ENCODE data around the gene PIP5K1C. TPM values are rescaled to one million over a fixed set of nuclear protein-coding genes. Genes with fewer than 3 reads are reported as not detected.

The PIP5K1C gene
- total RNA-seq, 1 experiment from 2014 or later = 34.0 TPM

DNA sequence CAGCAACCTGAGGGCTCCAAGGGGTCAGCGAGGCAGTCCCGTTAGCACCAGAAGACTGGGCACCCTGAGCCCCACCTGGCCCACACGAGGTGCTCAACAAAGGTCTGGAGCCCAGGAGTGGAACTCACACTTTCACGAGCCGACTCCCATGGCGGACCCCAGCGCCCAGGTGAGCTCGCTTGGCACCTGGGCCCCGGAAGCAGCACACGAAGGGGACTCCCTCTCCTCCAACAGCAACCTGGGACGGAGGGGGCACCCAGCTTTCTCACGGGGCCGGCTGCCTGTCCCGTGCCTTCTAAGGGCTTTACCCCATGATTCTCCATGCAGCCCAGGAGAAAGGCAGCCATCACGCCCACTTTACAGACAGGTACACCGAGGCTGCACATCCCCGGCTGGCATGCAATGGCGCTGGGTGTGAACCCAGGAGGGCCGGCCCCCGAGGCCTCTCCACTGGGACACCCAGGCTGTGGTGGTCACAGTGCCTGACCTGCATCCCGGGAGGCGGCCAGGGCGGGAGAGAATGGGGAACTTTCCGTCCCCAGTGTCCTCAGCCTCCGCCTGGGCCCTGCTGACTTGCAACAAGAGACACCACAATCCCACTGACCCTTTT lies 5.0 kb downstream of the PIP5K1C start (continued):
- no peak for TF ChIP-seq HMGA2 (CRISPR knock-in tag; IDR thresholded peaks at IDR 0.05)

DNA sequence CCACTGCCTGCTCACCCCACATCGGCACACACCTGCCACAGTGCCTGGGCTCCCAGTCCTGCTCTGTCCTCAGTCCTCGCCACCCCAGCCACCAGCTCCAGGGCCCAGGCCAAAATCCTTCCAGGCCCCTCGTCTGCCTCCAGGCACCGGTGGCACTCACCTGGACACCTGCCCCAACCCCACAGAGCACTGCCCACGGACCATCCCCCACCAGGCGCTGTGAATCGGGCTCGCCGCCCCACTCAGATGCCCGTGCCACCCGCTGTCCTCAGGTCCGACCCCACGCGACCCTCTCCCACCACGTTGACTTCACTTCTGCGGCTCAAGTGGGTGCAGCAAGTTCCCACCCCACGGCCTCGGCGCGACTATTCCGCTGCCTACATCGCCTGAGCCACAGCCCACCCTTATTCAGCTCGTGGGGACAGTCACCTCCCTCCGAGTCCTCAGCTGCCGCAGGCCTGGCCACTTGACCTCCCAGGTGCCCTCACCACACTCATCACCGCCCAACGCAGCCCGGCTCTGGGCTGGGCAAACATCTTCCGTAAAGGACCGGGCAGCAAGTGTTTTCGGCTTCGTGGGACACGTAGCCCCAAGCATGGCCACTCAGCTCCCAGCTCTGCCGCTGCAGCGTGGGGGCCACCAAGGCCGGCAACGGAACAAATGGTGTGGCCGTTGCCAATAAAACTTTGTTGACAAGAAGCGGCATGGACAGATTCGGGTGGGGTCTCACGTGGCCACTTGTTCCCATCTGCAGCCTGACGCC lies 5.7 kb downstream of the PIP5K1C start:
- TF ChIP-seq, protein P1, sequence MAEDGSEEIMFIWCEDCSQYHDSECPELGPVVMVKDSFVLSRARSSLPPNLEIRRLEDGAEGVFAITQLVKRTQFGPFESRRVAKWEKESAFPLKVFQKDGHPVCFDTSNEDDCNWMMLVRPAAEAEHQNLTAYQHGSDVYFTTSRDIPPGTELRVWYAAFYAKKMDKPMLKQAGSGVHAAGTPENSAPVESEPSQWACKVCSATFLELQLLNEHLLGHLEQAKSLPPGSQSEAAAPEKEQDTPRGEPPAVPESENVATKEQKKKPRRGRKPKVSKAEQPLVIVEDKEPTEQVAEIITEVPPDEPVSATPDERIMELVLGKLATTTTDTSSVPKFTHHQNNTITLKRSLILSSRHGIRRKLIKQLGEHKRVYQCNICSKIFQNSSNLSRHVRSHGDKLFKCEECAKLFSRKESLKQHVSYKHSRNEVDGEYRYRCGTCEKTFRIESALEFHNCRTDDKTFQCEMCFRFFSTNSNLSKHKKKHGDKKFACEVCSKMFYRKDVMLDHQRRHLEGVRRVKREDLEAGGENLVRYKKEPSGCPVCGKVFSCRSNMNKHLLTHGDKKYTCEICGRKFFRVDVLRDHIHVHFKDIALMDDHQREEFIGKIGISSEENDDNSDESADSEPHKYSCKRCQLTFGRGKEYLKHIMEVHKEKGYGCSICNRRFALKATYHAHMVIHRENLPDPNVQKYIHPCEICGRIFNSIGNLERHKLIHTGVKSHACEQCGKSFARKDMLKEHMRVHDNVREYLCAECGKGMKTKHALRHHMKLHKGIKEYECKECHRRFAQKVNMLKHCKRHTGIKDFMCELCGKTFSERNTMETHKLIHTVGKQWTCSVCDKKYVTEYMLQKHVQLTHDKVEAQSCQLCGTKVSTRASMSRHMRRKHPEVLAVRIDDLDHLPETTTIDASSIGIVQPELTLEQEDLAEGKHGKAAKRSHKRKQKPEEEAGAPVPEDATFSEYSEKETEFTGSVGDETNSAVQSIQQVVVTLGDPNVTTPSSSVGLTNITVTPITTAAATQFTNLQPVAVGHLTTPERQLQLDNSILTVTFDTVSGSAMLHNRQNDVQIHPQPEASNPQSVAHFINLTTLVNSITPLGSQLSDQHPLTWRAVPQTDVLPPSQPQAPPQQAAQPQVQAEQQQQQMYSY (CRISPR knock-in tag; IDR thresholded peaks at IDR 0.05) = no peak
- TF ChIP-seq HMGA2 (CRISPR knock-in tag; IDR thresholded peaks at IDR 0.05) (no peak), TCF7 (CRISPR knock-in tag; IDR thresholded peaks at IDR 0.05; ENCODE audit: low read depth) (no peak), ESRRA (CRISPR knock-in tag; IDR thresholded peaks at IDR 0.05; ENCODE audit: borderline replicate concordance) (no peak), FOXP1 (CRISPR knock-in tag; IDR thresholded peaks at IDR 0.05; ENCODE audit: borderline replicate concordance) (no peak), FOXJ3 (CRISPR knock-in tag; IDR thresholded peaks at IDR 0.05; ENCODE audit: borderline replicate concordance) (no peak), HMGXB4 (CRISPR knock-in tag; IDR thresholded peaks at IDR 0.05) (no peak), RORB (CRISPR knock-in tag; IDR thresholded peaks at IDR 0.05) (no peak), SP1 (CRISPR knock-in tag; conservative IDR thresholded peaks at IDR 0.05) (no peak), ZNF121 (CRISPR knock-in tag; IDR thresholded peaks at IDR 0.05) (no peak), ZNF317 (CRISPR knock-in tag; IDR thresholded peaks at IDR 0.05; ENCODE audit: borderline replicate concordance, low read depth) (no peak), USF1 (CRISPR knock-in tag; IDR thresholded peaks at IDR 0.05) (no peak)
- TF ChIP-seq, protein P2, sequence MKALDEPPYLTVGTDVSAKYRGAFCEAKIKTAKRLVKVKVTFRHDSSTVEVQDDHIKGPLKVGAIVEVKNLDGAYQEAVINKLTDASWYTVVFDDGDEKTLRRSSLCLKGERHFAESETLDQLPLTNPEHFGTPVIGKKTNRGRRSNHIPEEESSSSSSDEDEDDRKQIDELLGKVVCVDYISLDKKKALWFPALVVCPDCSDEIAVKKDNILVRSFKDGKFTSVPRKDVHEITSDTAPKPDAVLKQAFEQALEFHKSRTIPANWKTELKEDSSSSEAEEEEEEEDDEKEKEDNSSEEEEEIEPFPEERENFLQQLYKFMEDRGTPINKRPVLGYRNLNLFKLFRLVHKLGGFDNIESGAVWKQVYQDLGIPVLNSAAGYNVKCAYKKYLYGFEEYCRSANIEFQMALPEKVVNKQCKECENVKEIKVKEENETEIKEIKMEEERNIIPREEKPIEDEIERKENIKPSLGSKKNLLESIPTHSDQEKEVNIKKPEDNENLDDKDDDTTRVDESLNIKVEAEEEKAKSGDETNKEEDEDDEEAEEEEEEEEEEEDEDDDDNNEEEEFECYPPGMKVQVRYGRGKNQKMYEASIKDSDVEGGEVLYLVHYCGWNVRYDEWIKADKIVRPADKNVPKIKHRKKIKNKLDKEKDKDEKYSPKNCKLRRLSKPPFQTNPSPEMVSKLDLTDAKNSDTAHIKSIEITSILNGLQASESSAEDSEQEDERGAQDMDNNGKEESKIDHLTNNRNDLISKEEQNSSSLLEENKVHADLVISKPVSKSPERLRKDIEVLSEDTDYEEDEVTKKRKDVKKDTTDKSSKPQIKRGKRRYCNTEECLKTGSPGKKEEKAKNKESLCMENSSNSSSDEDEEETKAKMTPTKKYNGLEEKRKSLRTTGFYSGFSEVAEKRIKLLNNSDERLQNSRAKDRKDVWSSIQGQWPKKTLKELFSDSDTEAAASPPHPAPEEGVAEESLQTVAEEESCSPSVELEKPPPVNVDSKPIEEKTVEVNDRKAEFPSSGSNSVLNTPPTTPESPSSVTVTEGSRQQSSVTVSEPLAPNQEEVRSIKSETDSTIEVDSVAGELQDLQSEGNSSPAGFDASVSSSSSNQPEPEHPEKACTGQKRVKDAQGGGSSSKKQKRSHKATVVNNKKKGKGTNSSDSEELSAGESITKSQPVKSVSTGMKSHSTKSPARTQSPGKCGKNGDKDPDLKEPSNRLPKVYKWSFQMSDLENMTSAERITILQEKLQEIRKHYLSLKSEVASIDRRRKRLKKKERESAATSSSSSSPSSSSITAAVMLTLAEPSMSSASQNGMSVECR (CRISPR knock-in tag; IDR thresholded peaks at IDR 0.05; ENCODE audit: borderline replicate concordance) = no peak
- TF ChIP-seq, protein P3, sequence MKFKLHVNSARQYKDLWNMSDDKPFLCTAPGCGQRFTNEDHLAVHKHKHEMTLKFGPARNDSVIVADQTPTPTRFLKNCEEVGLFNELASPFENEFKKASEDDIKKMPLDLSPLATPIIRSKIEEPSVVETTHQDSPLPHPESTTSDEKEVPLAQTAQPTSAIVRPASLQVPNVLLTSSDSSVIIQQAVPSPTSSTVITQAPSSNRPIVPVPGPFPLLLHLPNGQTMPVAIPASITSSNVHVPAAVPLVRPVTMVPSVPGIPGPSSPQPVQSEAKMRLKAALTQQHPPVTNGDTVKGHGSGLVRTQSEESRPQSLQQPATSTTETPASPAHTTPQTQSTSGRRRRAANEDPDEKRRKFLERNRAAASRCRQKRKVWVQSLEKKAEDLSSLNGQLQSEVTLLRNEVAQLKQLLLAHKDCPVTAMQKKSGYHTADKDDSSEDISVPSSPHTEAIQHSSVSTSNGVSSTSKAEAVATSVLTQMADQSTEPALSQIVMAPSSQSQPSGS (CRISPR knock-in tag; IDR thresholded peaks at IDR 0.05; ENCODE audit: borderline replicate concordance, low read depth) = no peak
- Mint-ChIP-seq H3K27ac (0 out of 2 replicates have a peak overlapping the region, but pooled peaks have one; percentile 36), H3K9me3 (no peaks in the 10 kb centered on the region), H3K4me1 (peaks cover 2% of the 10 kb centered on the region; the same call in 1 of the 2 replicates), H3K36me3 (peaks cover 5% of the 10 kb centered on the region; the same call in 1 of the 2 replicates), H3K27me3 (ENCODE audit: low read depth) (no peaks in the 10 kb centered on the region), H3K4me3 (no peak overlapping the region)
- POLR2A ChIA-PET = no interaction called here
- CTCF ChIA-PET = interaction anchor here (1.1 to 1.3 kb wide), 2 partner anchors 22 to 127 kb away, joined by 3 read pairs; no protein-coding TSS in a partner anchor
- ATAC-seq = no peak
- DNase-seq (ENCODE audit: low spot score) = no peak
